Anterior cingulate cortex (tissue), 58 donors: Measurements from ENCODE around the gene SFXN3.

ENCODE experiments used
- DNase-seq, 58 donors: peaks; one replicate each; lab custom pipeline; 2025; lab: John Stamatoyannopoulos, UW

The SFXN3 gene

GRCh38 chr10:101014230-101014884 is 16.7 kb upstream of the SFXN3 start:
- peak in 56 of 58 donors; percentile 14 to 88 (median 66) for DNase-seq

- peak in 3 of 58 donors; percentile 19 to 54 (median 20) for DNase-seq
Observed at GRCh38 chr10:101014966-101015581, 16.0 kb upstream of the SFXN3 start.

- DNase-seq = peak in 1 of 58 donors; percentile 13
Observed at GRCh38 chr10:101015582-101015973, 15.5 kb upstream of the SFXN3 start.

GRCh38 chr10:101016814-101017213 is 14.2 kb upstream of the SFXN3 start:
- no peak for DNase-seq

GRCh38 chr10:101018118-101018599 is 12.9 kb upstream of the SFXN3 start:
- DNase-seq = no peak

GRCh38 chr10:101018600-101019439 is 12.2 kb upstream of the SFXN3 start:
- DNase-seq = peak in 50 of 58 donors; percentile 25 to 87 (median 66)

- no peak for DNase-seq
Observed at GRCh38 chr10:101019440-101019703, 11.7 kb upstream of the SFXN3 start.

- DNase-seq = no peak
Observed at GRCh38 chr10:101020427-101021075, 10.5 kb upstream of the SFXN3 start.

GRCh38 chr10:101021239-101021638 is 9.8 kb upstream of the SFXN3 start:
- no peak for DNase-seq

- DNase-seq = no peak
Observed at GRCh38 chr10:101021692-101022251, 9.3 kb upstream of the SFXN3 start.

GRCh38 chr10:101022967-101023705 is 7.9 kb upstream of the SFXN3 start:
- no peak for DNase-seq

GRCh38 chr10:101027106-101027720 is 3.8 kb upstream of the SFXN3 start:
- no peak for DNase-seq

GRCh38 chr10:101028446-101029337 is 2.3 kb upstream of the SFXN3 start:
- DNase-seq = no peak

GRCh38 chr10:101029520-101030295 is 1.3 kb upstream of the SFXN3 start:
- peak in 1 of 58 donors; percentile 9 for DNase-seq

GRCh38 chr10:101030496-101031127 is 422 bp upstream of the SFXN3 start:
- DNase-seq = no peak

- peak in 57 of 58 donors; percentile 36 to 92 (median 82) for DNase-seq
Observed at GRCh38 chr10:101031796-101032636, 982 bp downstream of the SFXN3 start.
